ENCODE measurements around the gene SLC66A3. TPM values are rescaled to one million over a fixed set of nuclear protein-coding genes. Genes with fewer than 3 reads are reported as not detected.
A peak's percentile ranks its signal among the peaks of the same experiment; 100 is the strongest.

Gene SLC66A3
- 7.0 and 16.7 TPM in 2 replicates for polyA plus RNA-seq
- polyA minus RNA-seq = 2.2 and 3.9 TPM in 2 replicates

DNA sequence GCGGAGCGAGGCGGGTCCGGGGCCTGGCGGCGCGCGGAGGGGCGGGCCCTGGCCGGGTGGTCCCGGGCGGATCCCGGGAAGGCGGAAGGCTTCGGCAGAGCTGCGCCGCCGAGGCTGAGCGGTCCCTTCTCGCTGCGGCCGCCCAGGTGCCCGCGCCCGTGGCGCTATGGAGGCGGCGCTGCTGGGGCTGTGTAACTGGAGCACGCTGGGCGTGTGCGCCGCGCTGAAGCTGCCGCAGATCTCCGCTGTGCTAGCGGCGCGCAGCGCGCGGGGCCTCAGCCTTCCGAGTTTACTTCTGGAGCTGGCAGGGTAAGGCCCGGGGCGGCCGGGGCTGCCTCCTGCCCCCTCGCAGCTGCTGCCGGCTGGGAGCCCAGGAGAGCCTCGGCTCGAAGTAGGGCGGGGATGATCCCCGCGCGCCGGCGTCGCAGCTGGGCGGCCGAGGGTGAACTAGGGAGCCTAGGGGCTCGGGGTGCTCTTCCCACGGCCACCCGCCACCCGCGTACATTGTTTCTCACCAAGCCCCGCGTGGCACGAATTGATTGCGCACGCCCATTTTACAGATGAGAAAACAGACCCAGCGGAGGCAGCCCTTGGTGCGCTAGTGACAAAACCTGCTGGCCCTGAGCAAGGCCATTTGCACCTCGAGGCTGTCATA, at the start of gene SLC66A3:
TSS of gene SLC66A3 (plus strand) at position 87 of the 655 bp plus-strand sequence. CDS start at position 167, 80 bp downstream.
- Histone ChIP-seq H3K36me3 (ENCODE audit: insufficient read depth, low read length) (no peaks in the 10 kb centered on the region), H3K9me3 (ENCODE audit: low read length) (no peaks in the 10 kb centered on the region), H3K27me3 (ENCODE audit: insufficient read depth, low read depth, low read length) (peaks cover 7% of the 10 kb centered on the region), H3K9me2 (ENCODE audit: insufficient read depth, low read length) (no peaks in the 10 kb centered on the region), H3K79me2 (replicated peaks; ENCODE audit: insufficient read depth, low read length) (no peaks in the 10 kb centered on the region), H3F3A (ENCODE audit: insufficient read depth, low read length, poor library complexity, severe bottlenecking) (peaks cover 6% of the 10 kb centered on the region), H3K27ac (ENCODE audit: low read length) (no peak within 1 kb of the TSS), H2AFZ (ENCODE audit: low read depth, low read length) (peak within 1 kb of the TSS; percentile 56), H4K20me1 (ENCODE audit: insufficient read depth) (no peaks in the 10 kb centered on the region), H3K4me3 (ENCODE audit: low read length) (peak within 1 kb of the TSS; percentile 91), H3K9ac (ENCODE audit: low read length) (peak within 1 kb of the TSS; percentile 58), H3K4me2 (ENCODE audit: low read length) (peak within 1 kb of the TSS; percentile 57)
- TF ChIP-seq RAD21 (conservative IDR thresholded peaks at IDR 0.05) = peak; percentile 46
- TF ChIP-seq CTCF (IDR thresholded peaks at IDR 0.05; ENCODE audit: poor library complexity, severe bottlenecking) = peak; percentile 36
- no peak for TF ChIP-seq SMC3 (conservative IDR thresholded peaks at IDR 0.05; ENCODE audit: poor library complexity)
- no peak for TF ChIP-seq EZH2 (IDR thresholded peaks at IDR 0.05; ENCODE audit: borderline replicate concordance, insufficient read depth, low read length, poor library complexity, severe bottlenecking)
- TF ChIP-seq, protein P1, sequence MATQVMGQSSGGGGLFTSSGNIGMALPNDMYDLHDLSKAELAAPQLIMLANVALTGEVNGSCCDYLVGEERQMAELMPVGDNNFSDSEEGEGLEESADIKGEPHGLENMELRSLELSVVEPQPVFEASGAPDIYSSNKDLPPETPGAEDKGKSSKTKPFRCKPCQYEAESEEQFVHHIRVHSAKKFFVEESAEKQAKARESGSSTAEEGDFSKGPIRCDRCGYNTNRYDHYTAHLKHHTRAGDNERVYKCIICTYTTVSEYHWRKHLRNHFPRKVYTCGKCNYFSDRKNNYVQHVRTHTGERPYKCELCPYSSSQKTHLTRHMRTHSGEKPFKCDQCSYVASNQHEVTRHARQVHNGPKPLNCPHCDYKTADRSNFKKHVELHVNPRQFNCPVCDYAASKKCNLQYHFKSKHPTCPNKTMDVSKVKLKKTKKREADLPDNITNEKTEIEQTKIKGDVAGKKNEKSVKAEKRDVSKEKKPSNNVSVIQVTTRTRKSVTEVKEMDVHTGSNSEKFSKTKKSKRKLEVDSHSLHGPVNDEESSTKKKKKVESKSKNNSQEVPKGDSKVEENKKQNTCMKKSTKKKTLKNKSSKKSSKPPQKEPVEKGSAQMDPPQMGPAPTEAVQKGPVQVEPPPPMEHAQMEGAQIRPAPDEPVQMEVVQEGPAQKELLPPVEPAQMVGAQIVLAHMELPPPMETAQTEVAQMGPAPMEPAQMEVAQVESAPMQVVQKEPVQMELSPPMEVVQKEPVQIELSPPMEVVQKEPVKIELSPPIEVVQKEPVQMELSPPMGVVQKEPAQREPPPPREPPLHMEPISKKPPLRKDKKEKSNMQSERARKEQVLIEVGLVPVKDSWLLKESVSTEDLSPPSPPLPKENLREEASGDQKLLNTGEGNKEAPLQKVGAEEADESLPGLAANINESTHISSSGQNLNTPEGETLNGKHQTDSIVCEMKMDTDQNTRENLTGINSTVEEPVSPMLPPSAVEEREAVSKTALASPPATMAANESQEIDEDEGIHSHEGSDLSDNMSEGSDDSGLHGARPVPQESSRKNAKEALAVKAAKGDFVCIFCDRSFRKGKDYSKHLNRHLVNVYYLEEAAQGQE (IDR thresholded peaks at IDR 0.05; ENCODE audit: borderline replicate concordance) = no peak
- no peak for TF ChIP-seq TAF1 (IDR thresholded peaks at IDR 0.05; ENCODE audit: low read depth)
- TF ChIP-seq POLR2AphosphoS5 (IDR thresholded peaks at IDR 0.05) = no peak
- TF ChIP-seq EP300 (conservative IDR thresholded peaks at IDR 0.05; ENCODE audit: poor library complexity, severe bottlenecking) = no peak
- peak; percentile 75 for TF ChIP-seq MXI1 (conservative IDR thresholded peaks at IDR 0.05; ENCODE audit: poor library complexity, severe bottlenecking)

DNA sequence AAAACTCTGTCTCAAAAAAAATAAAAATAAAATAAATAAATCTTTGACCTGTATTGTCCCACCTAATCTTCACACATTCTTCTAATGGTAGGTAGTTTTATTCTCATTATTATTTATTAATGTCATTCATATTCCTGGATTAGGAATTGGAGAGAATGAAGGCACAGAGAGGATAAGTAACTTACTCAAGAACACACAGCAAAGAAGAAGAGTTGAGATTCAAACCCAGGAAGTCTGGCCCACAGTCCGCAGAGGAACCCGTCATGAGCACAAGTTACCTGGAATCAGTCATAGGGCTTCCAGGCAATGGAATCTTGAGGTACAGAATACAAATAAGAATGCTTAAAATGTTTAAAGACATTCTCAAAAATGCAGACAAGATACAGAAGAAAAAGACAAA, 46.3 kb upstream of the SLC66A3 start:
- Histone ChIP-seq H3K27me3 (ENCODE audit: insufficient read depth, low read depth, low read length) (no peaks in the 10 kb centered on the region), H3F3A (ENCODE audit: insufficient read depth, low read length, poor library complexity, severe bottlenecking) (no peaks in the 10 kb centered on the region), H3K79me2 (replicated peaks; ENCODE audit: insufficient read depth, low read length) (no peaks in the 10 kb centered on the region), H3K4me3 (ENCODE audit: low read length) (no peak overlapping the region), H3K9me3 (ENCODE audit: low read length) (no peaks in the 10 kb centered on the region), H4K20me1 (ENCODE audit: insufficient read depth) (no peaks in the 10 kb centered on the region), H3K4me2 (ENCODE audit: low read length) (no peak overlapping the region), H3K9me2 (ENCODE audit: insufficient read depth, low read length) (no peaks in the 10 kb centered on the region), H3K27ac (ENCODE audit: low read length) (no peak overlapping the region), H3K9ac (ENCODE audit: low read length) (no peak overlapping the region), H3K36me3 (ENCODE audit: insufficient read depth, low read length) (no peaks in the 10 kb centered on the region), H2AFZ (ENCODE audit: low read depth, low read length) (no peak overlapping the region)
- no peak for TF ChIP-seq RAD21 (conservative IDR thresholded peaks at IDR 0.05)
- TF ChIP-seq TAF1 (IDR thresholded peaks at IDR 0.05; ENCODE audit: low read depth) = no peak
- TF ChIP-seq POLR2AphosphoS5 (IDR thresholded peaks at IDR 0.05) = no peak
- TF ChIP-seq MXI1 (conservative IDR thresholded peaks at IDR 0.05; ENCODE audit: poor library complexity, severe bottlenecking) = no peak
- no peak for TF ChIP-seq EP300 (conservative IDR thresholded peaks at IDR 0.05; ENCODE audit: poor library complexity, severe bottlenecking)
- TF ChIP-seq EZH2 (IDR thresholded peaks at IDR 0.05; ENCODE audit: borderline replicate concordance, insufficient read depth, low read length, poor library complexity, severe bottlenecking) = no peak
- TF ChIP-seq, protein P1 (IDR thresholded peaks at IDR 0.05; ENCODE audit: borderline replicate concordance) = no peak
- TF ChIP-seq SMC3 (conservative IDR thresholded peaks at IDR 0.05; ENCODE audit: poor library complexity) = no peak

All from neural cell (in vitro differentiated cells).